Left forelimb (tissue), 1 donor: Measurements from ENCODE around the gene ITM2A.

ENCODE experiments used
- DNase-seq: peaks from one replicate; pipeline ENCODE4 v3.0.0-alpha.2; 2018; ENCODE audit warnings: low spot score

ITM2A gene

GRCh38 chrX:79366873-79367749, at the start of gene ITM2A:
Gene ITM2A (minus strand): TSS chrX:79367334. CDS start chrX:79367215, 119 bp downstream.
- DNase-seq: peak; percentile 80

- DNase-seq: no peak
These were observed 47.9 kb upstream of the ITM2A start for GRCh38 chrX:79415056-79415455.

GRCh38 chrX:79413963-79414362, 46.8 kb upstream of the ITM2A start:
- no peak for DNase-seq

- no peak for DNase-seq
These were observed 45.8 kb upstream of the ITM2A start for GRCh38 chrX:79412972-79413371.

GRCh38 chrX:79412166-79412565, 45.0 kb upstream of the ITM2A start:
- no peak for DNase-seq

- DNase-seq: no peak
These were observed 42.5 kb upstream of the ITM2A start for GRCh38 chrX:79409657-79410056.

- no peak for DNase-seq
These were observed 41.6 kb upstream of the ITM2A start for GRCh38 chrX:79408623-79409322.

- no peak for DNase-seq
These were observed 33.5 kb upstream of the ITM2A start for GRCh38 chrX:79400623-79401022.

GRCh38 chrX:79375340-79375739, 8.2 kb upstream of the ITM2A start:
- DNase-seq: no peak

GRCh38 chrX:79371640-79372039, 4.5 kb upstream of the ITM2A start:
- DNase-seq: no peak

GRCh38 chrX:79371101-79371500, 4.0 kb upstream of the ITM2A start:
- DNase-seq: no peak

GRCh38 chrX:79369871-79370270, 2.7 kb upstream of the ITM2A start:
- DNase-seq: no peak

GRCh38 chrX:79368441-79368840, 1.3 kb upstream of the ITM2A start:
- DNase-seq: no peak

- no peak for DNase-seq
These were observed 773 bp upstream of the ITM2A start for GRCh38 chrX:79367907-79368306.

- peak; percentile 65 for DNase-seq
These were observed 620 bp downstream of the ITM2A start for GRCh38 chrX:79366556-79366872.

GRCh38 chrX:79365591-79365990, 1.5 kb downstream of the ITM2A start:
- DNase-seq: no peak

- no peak for DNase-seq
These were observed 2.8 kb downstream of the ITM2A start for GRCh38 chrX:79364306-79364705.

GRCh38 chrX:79361192-79361870, 5.8 kb downstream of the ITM2A start:
- DNase-seq: no peak

GRCh38 chrX:79336869-79337815, 30.0 kb downstream of the ITM2A start:
- DNase-seq: no peak

GRCh38 chrX:79330022-79330421, 37.1 kb downstream of the ITM2A start:
- DNase-seq: no peak

- no peak for DNase-seq
These were observed 41.7 kb downstream of the ITM2A start for GRCh38 chrX:79325263-79325958.
